DMS53 treated with DMSO at 0.1 percent for 48 hours (cell line): Measurements from ENCODE around the gene ATG14.
"Not testable (repeated sequence)": the region's sequence is repeated elsewhere in the genome, so short reads cannot be mapped to it uniquely, and the experiment has no call there.

Experiments
- DNase-seq: peaks from one replicate; lab custom pipeline; 2025; ENCODE audit not compliant: unreplicated experiment; lab: John Stamatoyannopoulos, UW

The ATG14 gene

DNA sequence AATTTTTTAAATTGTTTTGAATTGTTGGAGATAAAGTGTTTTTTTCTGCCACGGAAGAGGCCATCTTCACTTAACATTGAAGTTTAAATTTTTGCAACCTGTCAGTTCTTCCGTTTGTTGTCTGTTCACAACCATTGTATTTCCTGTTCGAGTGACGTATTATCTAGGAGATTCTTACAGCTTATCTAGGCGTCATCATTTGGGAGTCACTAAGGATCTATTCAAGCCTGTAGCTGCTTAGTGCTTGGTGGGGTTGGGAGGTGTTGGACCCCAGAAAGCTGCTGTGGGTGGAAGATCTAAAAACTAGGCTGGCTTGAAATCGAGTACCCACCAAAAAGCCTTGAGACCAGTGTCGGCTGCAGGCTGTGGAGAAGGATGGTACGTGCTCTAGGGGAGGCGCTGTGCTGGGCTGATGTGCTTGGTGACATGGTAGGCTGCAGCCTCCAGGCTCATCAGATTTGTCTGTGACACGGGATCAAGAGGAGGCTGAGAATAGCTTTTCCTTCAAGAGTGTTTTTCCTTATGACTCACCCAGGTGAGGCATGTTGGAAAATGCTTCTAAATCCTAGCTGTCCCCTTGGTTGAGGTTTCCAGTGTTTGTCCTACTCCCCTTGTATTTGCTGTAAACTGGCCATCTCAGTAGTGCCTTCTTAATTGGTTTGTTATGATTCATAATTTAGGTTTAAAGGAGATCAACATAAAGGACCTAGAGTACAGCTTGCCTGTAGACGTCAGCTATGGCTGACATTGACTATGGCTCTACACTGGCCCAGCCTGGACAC, 57.8 kb downstream of the ATG14 start:
- DNase-seq, result peak; percentile 49

DNA sequence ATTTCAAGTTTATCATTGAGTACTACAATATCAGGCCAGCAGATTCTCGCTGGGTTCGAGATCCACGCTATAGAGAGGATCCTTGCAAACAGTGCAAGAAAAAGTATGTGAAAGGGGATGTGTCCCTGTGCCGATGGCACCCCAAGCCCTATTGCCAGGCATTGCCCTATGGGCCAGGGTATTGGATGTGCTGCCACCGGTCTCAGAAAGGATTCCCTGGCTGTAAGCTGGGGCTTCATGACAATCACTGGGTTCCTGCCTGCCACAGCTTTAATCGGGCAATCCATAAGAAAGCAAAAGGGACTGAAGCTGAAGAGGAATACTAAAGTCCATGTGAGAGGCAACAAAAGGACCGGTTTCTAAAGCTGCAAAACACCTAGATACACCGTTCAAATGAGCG, 59.4 kb downstream of the ATG14 start:
- DNase-seq, result no peak

DNA sequence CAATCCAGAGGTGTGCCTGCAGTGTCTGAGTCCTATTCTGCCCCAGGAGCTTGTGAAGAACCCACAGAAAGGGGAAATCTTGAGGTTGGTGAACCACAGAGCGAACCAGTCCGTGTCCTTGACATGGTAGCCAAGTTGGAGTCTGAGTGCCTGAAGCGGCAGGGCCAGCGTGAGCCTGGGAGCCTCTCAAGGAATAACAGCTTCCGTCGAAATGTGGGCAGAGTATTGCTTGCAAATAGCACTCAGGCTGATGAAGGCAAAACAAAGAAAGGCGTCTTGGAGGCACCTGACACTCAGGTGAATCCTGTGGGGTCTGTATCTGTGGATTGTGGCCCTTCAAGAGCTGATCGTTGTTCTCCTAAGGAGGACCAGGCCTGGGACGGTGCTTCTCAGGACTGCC, 60.5 kb downstream of the ATG14 start:
- DNase-seq, result no peak

DNA sequence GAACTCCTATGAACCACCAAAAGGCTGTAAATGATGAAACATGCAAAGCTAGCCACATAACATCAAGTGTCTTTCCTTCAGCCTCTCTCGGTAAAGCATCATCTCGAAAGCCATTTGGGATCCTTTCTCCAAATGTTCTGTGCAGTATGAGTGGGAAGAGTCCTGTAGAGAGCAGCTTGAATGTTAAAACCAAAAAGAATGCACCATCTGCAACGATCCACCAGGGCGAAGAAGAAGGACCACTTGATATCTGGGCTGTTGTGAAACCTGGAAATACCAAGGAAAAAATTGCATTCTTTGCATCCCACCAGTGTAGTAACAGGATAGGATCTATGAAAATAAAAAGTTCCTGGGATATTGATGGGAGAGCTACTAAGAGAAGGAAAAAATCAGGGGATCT, 61.2 kb downstream of the ATG14 start:
- no peak for DNase-seq

DNA sequence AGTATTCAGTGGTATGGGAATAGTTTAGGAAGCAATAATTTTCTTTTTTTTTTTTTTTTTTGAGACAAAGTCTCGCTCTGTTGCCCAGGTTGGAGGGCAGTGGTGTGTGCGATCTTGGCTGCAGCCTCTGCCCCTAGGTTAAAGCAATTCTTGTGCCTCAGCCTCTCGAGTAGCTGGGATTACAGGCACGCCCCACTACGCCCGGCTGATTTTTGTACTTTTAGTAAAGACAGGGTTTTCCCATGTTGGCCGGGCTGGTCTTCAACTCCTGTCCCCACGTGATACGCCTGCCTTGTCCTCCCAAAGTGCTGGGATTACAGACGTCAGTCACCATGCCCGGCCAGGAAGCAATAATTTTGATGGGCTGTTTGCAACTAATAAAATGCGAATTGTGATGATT, 62.1 kb downstream of the ATG14 start:
- no peak for DNase-seq

DNA sequence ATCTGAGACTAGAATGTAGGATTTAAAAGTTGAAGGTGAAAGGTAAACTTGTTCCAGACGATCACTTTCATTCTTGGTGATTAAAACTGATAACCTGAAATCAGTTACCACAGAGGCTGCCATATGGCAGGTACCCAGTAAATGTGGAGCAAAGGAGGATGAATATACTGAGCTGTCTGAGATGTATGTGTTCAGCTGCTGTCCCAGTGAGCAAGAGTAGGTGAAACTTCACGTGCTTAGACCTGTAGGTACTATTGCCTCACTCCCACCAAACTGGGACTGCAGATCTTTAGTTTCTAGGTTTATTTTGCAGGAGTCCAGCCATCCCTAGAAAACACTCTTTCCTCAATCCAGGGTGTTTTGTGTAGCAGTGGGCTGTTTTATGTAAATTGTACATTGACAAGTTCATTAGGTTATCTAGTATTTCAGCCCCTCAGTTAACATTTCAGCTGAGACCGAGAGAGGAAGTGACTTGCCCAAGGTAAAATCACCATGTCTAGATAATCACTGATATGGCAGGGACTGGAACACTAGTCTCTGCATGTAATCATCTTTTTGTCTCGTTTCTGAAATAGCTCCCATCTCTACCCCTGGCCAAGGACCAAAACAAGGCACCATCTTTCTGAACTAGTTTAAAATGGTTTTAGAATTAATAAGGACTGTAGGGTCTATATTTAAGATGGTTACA, 62.7 kb downstream of the ATG14 start:
- DNase-seq, result no peak

DNA sequence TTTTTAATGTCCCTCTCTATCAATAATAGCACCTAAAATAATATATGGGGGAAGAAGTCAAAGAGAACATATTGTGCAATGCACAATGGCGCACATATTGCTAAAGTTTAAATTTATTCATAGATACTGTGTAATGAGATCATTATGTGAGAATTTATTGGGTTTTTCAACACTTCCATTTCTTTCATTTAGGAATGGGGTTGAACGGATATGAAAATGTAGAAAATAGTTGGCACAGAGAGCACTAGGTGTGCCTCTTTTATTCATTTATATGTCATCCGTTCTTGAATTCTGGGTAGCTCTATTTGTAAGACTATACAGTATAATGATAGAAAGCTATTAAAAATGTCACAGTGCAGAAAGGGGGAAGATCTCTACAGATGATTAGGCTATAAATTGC, 63.9 kb downstream of the ATG14 start:
- no peak for DNase-seq

DNA sequence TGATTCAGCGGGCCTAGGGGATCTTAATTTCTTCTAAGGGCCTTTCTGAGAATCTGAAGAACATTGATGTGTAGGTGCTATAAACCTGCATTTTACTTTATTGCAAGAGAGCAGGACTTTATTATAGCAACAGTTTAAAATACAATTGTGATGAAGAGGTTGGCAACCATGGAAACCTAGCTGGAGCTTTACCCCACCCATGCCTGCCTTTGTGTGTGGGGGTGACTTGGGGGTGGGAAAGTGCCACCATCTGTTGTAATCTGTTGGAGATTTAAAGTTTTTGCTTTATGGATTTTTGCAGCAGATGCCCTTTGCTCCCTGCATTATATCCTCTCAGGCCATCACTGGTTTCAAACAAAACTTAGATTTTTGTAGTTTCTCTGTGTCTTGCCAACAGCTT, 64.6 kb downstream of the ATG14 start:
- no peak for DNase-seq

DNA sequence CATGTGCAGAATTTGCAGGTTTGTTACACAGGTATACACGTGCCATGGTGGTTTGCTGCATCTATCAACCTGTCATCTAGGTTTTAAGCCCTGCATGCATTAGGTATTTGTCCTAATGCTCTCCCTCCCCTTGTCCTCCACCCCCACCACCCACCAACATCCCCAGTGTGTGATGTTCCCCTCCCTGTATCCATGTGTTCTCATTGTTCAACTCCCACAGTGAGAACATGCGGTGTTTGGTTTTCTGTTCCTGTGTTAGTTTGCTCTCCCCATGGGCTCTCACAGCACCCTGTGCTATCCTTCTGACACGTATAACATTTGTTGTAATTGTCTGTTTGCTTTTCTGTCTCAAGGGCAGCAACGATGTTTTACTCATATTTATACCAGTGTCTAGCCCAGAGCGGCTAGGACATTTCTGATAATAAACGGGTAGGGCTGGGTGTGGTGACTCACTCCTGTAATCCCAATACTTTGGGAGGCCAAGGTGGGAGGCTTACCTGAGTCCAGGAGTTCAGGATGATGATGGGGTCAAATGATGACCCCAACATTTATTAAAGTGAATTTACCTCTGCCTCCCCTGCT, 67.0 kb downstream of the ATG14 start:
- DNase-seq, result not testable (repeated sequence)

DNA sequence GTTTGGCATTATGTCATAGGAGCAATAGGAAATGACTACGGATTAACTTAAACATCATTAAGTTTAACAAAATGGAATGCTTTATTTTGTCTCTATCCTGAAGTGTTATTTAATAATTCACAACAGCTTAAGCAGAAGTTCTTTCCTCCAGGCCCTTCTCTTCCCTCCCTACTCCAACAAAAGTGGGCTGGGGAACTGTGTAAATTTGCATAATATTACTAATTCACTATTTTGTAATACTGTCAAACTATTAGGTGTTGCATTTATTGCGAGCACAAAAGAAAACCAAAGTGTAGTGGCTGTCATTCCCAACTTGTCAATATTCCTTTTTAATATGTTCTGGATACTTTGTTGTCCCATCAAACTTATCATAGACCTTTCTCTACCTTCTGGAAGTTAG, 69.8 kb downstream of the ATG14 start:
- DNase-seq, result no peak

DNA sequence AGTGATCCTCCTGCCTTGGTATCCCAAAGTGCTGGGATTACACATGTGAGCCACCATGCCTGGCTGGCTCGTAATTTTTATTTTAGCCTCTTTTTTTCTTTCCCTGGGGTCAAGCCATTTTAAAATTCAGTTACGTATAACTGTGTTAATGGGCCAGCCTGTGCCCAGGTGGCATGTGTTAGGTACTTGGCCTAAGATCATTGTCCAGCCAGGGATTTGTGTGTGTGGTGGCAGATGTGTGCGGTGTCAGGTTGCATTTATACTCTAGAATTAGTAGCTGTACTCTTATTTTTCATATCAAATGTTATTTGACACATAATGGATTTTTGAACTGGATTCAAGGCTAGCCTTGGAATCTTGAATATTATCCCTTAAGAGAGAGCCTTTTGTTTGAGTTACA, 71.1 kb downstream of the ATG14 start:
- no peak for DNase-seq

DNA sequence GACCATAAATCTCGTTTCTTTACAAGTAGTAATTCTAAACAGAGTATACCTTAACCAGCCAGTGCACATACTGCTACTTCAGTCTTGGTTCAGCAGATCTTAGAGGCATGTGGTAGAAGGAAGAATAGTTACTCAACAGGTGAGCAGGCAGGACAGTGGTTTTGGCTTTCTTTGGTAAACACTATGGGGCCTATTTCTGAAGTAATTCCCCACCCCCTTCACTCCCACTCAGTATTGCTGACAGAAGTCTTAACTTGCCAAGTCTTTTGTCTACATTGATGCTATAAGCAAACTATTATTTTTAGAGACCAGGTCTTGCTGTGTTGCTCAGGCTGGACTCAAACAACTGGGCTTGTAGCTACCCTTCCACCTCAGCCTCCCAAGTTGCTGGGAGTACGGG, 71.9 kb downstream of the ATG14 start:
- no peak for DNase-seq

DNA sequence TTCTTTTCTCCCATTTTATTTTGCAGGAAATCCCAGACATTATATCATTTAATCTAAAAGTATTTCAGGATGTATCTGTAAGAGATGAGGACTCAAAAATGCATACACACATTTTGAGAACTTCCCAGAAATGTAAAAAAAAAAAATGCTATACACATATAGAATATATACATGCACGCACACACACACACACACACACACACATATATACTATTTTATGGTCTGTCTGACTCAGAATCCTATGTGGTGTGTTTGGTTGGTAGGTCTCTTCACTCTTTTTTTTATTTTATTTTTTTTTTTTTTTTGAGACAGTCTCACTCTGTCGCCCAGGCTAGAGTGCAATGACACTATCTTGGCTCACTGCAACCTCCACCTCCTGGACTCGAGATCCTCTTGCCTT, 74.9 kb downstream of the ATG14 start:
- DNase-seq, result no peak

DNA sequence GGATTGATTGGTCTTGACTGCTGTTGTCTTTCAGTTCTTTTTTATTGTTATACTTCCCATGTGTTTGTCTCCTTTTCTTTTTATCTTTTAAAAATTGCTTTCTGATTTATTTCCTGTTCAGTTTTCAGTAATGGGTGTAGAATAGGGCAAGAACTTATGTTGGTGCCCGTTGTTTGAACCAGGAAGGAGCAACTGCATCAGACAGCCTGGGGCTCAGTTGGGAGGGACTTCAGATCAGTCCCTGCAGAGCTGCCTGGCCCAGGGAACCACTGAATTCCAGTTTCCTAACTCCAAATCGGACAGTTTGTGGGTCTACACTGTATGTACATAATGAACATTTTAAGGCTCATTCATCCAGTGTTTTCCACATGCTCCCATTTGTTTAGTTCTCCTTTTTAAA, 75.5 kb downstream of the ATG14 start:
- DNase-seq, result no peak

DNA sequence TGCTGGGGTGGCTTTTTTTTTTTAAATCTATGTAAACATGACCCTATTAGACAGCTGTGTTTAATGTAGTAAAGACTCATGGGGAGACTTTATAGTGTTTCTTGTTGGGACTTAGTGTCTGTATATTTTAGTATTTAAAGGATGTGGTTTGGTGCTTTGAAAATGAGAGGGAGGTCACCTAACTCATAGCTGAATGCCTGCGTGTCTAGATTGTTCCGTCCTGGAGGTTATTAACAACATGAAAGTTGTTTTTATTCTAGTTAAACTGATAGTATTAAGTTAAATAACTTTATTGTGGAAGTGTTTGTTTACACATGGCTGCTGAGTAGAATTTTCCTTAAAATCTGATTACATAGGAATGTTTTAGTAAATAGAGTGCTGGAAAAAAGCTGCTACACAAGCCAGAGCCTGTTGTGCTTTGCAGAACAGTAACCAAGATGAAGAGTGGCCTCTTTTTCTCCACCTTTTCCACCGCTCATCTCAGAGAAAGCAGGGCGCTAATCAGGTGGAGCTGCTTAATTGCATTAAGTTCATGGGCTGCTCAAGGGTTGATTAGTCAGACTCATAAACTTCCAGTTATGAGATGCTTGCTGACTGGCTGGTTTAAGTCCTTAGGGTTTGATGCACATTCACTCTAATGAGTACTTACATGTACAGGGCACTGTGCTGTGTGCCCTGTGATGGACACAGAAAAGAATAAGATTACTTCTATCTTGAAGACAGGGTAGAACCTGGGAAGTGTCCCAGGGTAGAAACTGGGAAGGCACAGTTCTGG, 77.7 kb downstream of the ATG14 start:
- no peak for DNase-seq

DNA sequence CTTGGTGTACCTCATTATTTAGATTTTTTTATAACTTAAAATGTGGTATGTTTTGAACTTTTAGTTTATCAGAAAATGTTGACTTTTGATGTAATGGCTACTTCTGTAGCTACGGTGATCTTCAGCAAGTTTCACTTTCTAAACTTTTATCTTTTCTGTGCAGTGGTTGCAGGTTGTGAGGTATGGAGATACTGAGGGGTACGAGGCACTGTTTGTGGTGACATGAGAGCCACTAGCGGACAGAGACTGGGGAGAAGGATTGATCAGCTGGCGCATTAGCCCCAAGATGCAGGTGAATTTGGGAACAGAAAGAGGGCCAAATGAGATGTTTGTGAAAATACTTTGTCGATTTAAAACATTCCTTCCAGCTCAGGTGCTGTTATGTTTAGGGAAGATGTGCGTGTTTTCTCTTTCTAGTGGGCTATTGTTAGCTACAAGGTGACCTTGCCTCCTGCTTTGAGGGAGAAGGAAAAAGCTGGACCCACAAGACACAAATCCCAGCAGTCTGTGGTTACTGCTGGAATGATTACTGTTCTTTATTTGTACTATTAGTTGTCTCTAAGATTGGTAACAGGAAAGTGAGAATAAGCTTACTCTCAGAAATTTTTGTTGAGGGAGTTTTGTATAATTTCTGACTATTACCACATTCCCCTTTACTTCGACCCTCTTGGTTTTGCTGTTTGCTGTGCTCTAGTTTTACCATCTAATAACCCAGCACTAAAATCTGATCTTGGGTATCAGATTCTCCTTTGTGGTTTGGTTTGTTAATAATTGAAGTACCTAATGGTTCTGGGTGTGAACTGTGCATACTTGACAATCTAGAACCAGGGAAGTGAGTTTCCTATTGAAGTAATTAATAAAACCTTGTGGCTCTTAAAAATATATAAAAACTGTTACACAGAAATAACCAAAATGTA, 78.7 kb downstream of the ATG14 start:
- DNase-seq, result no peak

DNA sequence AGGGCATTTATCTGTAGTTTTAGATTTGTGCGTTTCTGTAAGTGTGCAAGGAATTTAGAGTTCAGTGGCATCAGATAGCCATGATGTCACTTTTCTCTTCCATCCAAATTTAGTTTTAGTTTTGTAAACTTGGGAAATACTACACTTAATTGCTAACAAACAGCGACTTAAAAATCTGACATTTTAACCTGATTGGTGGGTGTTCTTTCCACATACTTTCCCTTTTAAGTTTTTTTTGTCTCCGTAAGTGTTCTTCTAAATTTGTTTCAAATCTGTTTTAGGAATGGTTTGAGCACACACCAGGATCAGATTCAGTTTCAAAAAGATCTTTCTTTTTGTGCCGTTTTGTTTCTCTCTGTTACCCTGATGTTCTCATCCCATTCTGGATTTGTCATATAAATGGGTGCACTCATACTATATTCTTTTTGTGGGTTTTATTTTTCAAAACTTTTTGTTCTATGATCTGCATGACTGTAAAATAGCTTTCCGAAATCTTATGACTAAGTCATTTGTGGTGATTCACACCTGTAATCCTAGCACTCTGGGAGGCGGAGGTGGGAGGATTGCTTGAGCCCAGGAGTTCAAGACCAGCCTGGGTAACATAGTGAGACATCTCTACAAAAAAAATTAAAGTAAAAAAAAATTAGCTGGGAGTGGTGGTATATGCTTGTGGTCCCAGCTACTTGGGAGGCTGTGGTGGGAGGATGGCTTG, 81.5 kb downstream of the ATG14 start:
- DNase-seq, result no peak

DNA sequence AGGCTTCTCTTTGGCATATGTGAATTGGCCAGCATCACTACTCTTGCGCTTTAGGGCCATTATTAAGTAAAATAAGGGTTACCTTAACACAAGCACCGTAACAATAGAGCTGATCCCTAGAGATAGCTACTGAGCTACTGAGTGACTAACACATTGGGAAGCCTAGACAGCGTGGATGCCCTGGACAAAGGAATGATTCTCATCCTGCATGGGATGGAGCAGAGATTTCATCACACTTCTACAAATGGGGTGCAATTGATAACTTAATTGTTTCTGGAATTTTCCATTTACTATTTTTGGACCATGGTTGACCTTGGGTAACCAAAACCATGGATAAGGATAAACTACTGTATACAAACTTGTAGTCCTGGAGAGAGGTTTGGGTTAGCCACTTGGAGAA, 83.3 kb downstream of the ATG14 start:
- DNase-seq, result no peak

DNA sequence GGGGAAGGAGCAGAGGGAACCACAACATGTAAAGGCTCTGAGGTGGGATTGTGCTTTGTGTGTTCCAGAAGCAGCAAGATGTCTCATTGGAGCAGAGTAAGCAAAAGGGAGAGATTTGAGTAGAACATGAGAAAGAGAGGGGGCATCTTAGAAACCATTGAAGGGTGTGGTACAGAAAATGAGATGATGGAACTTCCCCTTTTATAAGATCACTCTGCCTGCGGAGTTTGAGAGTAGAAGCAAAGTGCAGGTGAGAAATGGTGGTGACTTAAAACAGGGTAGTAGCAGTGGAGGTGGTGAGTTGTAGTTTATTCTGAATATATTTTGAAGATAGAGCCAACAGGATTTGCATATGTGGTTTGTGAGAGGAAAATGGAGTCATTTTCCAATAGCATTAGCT, 84.5 kb downstream of the ATG14 start:
- DNase-seq, result no peak

DNA sequence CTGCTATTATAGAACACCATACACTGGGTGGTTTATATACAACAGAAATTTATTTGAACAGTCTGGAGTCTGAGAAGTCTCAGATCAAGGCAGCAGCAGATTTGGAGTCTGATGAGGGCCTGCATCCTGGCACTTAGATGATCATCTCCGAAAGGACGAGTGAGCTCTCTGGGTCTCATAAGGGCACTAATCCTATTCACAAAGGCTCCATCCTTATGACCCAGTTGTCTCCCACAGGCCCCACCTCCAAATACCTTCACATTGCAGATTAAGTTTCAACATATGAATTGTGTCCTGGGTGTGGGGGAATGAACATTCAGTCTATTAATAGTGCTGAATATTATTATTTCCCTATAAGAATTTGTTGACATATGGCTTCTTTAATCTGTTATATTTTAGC, 86.8 kb downstream of the ATG14 start:
- no peak for DNase-seq
